Measurements from ENCODE around the gene OR2AK2.

Gene OR2AK2, protein sequence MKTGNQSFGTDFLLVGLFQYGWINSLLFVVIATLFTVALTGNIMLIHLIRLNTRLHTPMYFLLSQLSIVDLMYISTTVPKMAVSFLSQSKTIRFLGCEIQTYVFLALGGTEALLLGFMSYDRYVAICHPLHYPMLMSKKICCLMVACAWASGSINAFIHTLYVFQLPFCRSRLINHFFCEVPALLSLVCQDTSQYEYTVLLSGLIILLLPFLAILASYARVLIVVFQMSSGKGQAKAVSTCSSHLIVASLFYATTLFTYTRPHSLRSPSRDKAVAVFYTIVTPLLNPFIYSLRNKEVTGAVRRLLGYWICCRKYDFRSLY

DNA sequence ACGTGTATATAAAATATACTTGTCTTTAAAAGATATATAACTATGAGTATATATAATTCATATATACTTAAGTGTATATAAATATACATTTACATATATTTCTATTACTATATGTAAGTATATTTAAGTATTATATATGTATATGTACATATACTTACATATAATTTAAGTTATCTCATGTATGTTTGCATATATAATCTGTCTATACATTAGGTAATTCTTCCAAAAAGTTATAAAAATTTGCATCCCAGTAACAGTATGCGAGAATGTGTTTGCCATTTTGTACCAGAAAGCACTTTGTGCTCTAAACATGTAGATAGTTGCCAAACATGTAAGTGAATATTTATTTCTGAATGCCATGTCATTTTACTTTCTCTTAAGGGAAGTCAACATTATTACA is at the start of gene OR2AK2:
TSS of gene OR2AK2 (plus strand) at position 301 of the 400 bp plus-strand sequence. CDS start 144 bp downstream, outside the sequence.
- no peak for DNase-seq

DNA sequence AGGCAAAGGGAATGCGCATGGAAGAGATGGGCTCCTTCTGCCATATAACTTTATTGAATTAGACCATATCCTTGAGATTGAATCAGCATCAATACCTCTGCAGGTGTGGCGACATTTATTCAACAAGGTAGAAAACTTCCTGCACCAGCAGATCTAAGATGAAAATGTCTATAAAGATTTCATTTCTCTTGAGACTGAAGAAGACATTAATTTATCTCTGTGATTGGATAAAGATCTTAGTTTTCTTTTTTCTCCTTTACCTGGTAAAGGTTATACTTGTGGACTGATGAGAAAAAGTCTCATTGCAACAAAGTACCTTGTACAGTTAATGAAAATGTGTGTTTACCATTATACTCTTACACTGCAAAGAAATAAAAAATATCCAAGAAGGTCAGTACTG is 45.1 kb upstream of the OR2AK2 start, which contains the start of gene OR2T8:
TSS of gene OR2T8 (plus strand) at position 301 of the 400 bp plus-strand sequence. CDS start 766 bp downstream, outside the sequence.
- no peak for DNase-seq

DNA sequence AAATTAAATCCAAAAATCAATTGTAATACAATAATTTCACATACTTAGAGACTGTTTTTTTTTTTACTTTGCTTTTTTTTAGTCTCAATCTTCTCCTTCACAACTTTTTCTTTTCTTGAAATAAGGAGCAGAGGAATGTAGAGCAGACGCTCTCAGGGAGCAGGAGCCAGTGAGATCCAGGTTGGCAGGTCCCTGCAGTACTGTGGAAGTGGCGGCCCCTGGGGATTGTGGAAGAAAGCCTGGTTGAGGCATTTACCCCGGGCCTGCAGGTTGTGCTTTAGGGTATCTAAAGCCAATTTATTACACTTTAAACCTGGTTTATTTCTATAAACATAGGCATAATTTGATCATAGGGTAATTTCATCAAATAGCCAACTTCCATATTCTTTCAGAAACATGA is 41.1 kb upstream of the OR2AK2 start:
- no peak for DNase-seq

DNA sequence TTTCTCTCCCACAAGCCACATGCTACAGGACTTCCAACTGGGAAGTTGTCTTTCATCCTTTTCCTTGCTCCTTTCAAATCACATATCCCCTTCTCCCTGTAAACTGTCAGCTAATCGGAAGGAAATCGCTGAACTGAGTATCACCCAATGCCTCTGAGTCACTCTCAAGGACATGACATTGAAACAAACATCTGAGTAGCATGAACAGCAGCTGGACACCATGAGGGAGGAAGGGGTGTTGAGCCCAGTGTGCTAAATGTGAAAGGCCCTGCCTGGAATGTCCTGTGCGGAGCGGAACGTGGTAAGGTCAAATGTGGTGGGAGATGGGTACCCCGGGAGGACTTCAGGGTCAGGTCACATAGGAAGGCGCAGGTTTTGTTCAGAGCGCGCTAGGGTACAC is 40.2 kb upstream of the OR2AK2 start, which contains the start of gene OR2AJ1:
TSS of gene OR2AJ1 (plus strand) at position 22 of the 400 bp plus-strand sequence. CDS start 8,880 bp downstream, outside the sequence.
- no peak for DNase-seq

DNA sequence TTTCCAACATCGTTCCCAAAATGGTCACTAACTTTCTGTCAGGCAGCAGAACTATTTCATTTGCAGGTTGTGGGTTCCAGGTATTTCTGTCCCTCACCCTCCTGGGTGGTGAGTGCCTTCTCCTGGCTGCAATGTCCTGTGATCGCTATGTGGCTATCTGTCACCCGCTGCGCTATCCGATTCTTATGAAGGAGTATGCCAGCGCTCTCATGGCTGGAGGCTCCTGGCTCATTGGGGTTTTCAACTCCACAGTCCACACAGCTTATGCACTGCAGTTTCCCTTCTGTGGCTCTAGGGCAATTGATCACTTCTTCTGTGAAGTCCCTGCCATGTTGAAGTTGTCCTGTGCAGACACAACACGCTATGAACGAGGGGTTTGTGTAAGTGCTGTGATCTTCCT is 31.0 kb upstream of the OR2AK2 start:
- no peak for DNase-seq

DNA sequence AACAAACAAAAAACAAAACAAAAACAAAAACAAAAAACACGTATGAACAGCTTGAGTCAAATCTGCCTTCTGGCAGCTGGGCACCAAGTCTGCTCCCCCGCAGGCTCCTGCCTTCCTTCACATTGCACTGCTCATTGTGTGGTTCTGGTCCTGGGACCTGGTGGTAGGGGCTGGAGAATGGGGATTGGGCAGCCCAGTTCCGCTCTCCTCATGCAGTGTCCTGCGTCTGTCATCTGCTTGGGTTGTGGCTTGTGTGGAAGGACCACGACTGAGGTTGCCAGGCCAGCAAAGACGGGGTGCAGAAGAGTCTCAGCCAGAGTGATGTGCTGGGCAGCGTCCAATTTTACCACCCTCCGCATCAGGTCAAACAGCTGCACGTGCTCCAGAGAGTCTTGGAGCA is 29.3 kb upstream of the OR2AK2 start:
- DNase-seq, result no peak

DNA sequence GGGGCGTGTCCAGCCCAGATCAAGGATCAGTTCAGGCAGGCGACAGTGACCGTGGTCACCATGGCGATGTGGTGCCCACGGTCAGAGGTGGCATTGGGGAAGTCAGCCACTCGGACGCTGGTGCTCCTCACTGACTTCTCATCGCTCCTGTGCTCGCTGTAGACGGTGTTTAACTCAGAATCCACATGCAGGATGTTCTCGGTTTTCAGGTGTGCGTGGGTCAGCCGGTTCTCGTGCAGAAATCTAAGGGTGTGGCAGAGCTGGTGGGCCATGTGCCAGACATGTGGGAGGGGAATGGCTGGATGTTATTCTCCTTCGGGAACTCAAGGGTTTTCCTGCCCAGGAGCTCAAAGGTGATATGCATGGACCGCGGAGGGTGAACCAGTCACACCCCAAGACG is 28.6 kb upstream of the OR2AK2 start:
- no peak for DNase-seq

DNA sequence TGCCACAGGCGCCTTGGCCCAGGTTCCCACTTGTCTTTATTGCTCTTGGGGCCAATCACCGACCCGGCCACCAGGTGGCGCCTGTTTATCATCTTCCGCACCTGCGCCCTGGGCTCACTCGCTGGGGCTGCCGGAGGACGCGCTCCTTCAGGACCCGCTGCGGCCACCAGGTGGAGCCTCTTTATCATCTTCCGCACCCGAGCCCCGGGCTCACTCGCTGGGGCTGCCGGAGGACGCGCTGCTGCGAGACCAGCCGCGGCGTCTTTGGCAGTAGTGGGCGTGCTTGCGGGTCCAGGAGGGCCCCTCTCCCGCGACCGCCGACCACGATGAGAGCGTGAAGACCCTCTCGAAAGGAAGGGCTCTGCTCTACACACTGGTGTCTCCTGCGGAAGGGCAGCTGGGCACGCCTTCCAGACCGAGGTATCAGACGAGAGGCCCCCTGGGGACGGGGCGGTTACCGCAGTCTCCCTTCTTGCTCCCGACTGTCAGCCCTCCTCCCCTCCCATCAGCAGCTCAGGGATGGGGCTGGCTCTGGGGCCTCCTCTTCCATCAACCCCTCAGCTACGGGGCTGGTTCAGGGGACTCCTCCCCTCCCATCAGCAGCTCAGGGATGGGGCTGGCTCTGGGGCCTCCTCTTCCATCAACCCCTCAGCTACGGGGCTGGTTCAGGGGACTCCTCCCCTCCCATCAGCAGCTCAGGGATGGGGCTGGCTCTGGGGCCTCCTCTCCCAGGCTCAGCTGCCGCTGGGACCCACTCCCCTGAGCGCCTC is 27.9 kb upstream of the OR2AK2 start:
- peak; percentile 75 for DNase-seq

DNA sequence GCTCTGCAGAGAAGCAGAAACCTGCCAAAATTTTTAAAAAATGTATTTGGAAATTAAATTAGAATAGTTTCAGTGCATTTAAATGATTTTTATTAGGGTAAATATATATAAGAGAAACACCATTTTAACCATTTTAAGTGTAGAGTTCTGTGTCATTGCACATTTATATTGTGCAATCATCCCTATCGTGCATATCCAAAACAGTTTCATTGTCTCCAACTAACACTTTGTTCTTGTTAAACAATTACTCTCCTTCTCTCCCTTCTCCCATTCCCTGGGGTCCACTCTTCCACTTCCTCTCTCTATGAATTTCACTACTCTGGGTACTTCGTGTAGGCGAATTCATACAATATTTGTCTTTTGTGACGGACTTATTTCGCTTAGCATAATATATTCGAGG is 22.4 kb upstream of the OR2AK2 start:
- DNase-seq, result no peak

DNA sequence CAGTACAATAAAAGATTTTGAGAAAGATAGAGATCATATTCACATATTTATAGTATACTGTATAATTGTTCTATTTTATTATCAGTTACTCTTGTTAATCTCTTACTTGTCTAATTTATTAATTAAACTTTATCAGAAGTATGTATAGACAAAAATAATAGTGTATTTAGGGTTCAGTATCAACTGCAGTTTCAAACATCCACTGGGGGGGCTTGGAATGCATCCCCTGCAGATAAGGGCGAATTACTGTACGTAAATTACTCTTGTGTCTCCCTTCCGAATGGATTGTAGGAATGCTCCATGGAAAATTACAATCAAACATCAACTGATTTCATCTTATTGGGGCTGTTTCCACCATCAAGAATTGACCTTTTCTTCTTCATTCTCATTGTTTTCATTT is 16.5 kb upstream of the OR2AK2 start, which contains the start of gene OR2L8:
TSS of gene OR2L8 (plus strand) at position 301 of the 400 bp plus-strand sequence. CDS start at position 301, 0 bp downstream.
- no peak for DNase-seq

DNA sequence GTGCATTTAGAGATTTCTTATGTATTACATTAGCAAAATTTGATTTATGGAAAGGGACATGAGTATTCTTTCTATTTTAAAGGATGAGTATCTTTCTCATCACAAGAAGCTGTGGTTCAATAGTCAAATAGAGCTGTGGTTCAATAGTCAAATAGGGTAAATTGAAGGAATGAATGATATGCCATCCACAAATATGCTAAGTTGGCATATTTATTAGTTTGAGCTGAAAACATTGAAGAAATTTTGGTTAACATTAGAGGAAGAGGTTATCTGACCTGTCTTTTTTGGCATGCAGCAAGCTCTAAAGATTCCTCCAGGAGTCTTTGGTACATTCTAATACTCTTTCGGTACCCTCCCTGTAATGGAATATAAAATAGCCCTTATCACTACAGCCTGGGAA is 11.6 kb upstream of the OR2AK2 start:
- no peak for DNase-seq

DNA sequence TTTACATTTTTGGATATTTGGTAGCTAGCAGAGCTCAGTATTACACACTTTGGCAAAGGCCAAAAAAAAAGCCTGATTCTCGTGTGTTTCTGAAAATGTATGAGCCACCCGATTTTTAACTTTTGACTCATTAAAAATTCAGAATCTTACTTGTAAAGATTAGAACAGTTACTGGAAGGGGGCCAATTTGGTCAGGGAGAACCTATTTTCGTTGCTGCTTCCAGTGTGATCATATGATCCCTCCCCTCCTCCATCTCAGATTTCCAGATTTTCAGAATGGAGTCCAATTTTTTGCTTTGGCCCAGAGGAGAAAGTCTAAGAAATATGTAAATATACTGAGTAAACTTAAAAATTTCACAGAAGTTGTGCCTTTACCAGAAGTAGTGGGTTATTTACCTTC is 3.2 kb upstream of the OR2AK2 start:
- DNase-seq, result no peak

DNA sequence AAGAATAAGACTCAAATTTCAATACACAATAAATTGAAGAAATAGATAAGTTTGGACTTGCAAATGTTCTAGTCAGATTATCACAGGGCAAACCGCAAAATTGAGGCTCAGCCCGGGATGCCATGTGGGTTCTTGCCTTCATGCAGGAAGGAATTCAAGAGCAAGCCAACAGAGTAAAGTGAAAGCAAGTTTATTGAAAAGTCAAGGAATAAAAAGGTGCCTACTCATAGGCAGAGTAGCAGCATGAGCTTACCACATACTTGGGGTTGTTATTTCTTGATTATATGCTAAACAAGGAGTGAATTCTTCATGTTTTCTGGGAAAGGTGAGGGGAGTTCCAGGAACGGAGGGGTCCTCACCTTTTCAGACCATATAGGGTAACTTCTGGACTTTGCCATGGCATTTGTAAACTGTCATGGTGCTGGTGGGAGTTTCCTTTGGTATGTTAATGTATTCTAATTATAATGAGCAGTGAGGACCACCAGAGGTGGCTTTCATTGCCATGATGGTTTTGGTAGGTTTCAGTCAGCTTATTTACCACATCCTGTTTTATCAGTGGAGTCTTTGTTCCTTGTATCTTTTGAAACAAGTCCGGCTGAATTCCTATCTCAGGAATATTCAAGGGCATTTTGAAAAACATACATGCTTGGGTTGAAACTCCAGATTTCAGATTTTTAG is 2.0 kb upstream of the OR2AK2 start:
- no peak for DNase-seq

DNA sequence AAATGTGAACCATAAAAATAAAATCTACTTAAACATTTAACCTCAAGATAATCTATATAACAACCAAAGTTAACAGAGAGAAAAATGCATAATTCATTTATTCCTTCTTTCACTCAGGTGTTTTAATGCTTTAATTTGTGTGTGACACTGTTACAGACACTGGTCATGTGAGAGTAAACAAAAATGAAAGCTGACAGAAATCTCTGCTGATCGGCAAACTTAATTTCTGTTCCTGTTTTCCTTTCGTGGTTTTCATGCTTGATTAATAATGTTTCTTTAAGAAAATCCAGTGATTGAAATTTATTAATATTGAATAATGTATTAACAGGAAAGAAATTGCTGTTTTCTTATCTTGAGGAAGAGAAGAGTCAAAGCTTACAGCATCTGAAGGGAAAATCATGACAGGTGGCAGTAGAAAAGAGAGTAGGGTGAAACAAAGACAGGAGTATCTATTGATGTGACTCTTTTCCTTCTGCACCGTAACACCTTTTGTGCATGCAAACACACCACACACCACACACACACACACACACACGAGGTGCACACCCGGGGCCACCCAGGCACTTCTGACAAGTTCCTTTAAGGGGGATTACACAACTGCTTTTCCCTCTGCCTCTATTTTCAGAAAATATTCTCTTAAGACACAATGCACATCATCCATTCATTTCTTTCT is 1.6 kb downstream of the OR2AK2 start:
- peak; percentile 5 for DNase-seq

DNA sequence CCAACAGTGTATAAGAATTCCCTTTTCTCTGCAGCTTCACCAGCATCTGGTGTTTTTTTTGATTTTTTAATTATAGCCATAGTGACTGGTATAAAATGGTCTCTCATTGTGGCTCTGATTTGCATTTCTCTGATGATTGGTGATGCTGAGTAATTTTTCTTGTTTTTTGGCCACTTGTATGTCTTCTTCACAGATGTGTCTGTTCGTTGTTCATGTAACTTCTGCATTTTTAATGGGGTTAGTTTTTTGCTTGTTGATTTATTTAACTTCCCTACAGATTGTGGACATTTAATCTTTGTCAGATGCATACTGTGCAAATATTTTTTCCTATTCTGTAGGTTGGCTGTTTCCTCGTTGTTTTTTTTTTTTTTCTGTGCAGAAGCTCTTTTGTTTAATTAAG is 28.0 kb downstream of the OR2AK2 start:
- DNase-seq, result no peak

DNA sequence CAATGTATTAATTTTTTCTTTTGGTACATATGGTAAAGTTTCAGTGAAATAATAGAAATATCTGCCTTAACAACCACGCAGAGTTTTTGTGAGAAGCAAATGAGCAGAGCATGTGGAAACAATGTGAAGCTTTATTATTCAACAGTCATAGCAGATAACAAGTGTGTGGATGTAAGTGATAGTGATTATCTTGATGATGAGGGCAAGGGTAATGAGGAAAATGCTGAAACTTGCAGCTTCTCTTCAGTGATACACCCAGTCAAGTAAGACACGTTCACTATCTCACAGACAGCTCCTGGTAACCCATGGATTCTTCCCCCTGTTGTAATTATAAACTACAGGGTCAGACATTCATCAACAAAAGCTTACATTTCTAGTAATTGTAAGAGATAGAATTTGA is 33.8 kb downstream of the OR2AK2 start:
- DNase-seq, result no peak

DNA sequence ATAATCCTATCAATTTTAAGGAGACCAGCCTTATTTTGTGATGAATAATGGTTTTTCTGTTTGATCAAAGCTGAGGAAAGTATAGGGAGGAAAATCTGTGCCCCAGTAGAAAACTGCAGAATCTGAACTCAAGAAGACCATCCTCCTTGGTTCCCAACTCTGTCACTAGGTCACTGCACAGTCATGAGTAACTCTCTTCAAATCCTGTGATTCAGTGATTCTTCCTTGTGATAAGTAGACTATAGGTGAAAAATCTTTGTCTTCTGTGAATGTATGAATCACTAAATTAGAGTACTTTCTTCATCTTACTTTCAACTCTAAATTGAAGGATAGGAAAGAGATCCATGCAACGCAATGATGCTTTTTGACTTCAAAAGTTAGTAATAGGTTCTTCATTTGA is 35.1 kb downstream of the OR2AK2 start:
- no peak for DNase-seq

DNA sequence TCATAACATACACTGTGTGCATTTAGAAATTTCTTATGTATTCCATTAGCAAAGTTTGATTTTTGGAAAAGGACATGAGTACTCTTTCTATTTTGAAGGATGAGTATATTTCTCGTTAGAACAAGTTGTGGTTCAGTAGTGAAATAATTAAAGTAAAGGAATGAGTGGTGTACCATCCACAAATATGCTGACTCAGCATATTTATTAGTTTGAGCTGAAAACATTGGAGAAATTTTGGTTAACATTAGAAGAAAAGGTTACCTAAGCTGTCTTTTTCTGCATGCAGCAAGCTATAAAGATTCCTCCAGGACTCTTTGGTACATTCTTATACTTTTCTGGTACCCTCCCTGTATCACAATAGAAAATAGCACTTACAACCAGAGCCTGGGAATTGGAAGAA is 42.7 kb downstream of the OR2AK2 start:
- no peak for DNase-seq

DNA sequence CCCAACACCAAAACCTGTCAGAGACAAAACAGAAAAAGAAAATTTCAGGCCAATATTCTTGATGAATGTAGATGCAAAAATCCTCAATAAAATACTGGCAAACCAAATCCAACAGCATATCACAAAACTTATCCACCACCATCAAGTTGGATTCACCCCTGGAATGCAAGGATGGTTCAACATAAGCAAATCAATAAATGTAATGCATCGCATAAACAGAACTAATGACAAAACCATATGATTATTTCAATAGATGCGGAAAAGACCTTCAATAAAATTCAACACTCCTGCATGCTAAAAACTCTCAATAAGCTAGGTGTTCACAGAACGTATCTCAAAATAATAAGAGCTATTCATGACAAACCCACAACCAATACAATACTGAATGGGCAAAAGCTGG is 44.6 kb downstream of the OR2AK2 start:
- no peak for DNase-seq

DNA sequence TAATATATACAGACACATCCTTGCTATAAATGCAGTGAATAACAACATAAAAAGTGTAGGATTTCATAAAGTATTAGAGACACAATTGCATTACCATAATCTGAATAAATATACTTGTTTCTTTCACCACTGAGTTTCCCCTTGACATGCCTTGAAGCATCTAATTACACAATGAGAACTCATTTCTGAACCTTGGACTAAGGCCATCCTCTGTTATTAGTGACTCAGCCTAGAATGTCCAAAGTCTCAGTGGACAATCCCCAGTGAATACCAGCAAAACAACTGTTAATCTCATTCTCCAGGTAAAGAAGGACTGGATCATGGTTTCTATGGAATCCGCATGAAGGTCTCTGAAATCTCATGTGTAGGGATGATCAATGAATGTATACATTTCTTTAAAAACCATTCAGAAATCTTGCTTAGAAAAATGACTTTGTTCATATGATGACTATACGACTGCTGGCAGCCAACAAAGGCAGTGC is 48.2 kb downstream of the OR2AK2 start, which contains the start of gene OR2L5:
TSS of gene OR2L5 (plus strand) at position 432 of the 482 bp plus-strand sequence. CDS start 8,288 bp downstream, outside the sequence.
- DNase-seq, result no peak

DNA sequence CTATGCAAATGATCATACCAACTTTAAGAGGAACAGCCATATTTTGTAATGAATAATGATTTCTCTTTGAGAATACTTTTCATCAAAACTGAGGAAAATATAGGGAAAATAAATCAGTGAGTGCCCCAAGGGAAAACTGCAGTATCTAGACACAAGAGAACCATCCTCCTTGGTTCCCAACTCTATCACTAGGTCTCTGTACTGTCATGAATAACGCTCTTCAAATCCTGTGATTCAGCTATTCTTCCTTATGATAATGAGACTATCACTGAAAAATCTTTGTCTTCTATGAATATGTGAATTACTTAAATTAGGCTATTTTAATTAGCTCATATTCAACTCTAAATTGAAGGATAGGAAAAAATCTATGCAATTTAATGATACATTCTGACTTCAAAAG is 50.8 kb downstream of the OR2AK2 start:
- DNase-seq, result no peak

Measured in NCI-H748 treated with DMSO at 0.1 percent for 48 hours (cell line).